Measurements from ENCODE around the gene CYP26C1. TPM values are rescaled to one million over a fixed set of nuclear protein-coding genes. Genes with fewer than 3 reads are reported as not detected.

Gene CYP26C1
- polyA plus RNA-seq, 1 experiment, result 0.09 TPM

- no peaks in the 10 kb centered on the region; the same call in 1 of the 2 replicates for H3K27me3 ChIP-seq (ENCODE audit: control insufficient read depth, insufficient read depth, low read length)
- CTCF ChIA-PET, result no interaction called here
- no peak for DNase-seq (ENCODE audit: low read depth)
- POLR2A ChIA-PET, result no interaction called here
- H3K36me3 ChIP-seq (ENCODE audit: control insufficient read depth, insufficient read depth, low read length), result no peaks in the 10 kb centered on the region
- no peak overlapping the region for H3K4me3 ChIP-seq (ENCODE audit: low read depth, low read length)
- TF ChIP-seq CTCF (IDR thresholded peaks at IDR 0.05; ENCODE audit: insufficient read depth, low read depth, low read length), result no peak
Observed at GRCh38 chr10:93083743-93084539, 23.3 kb downstream of the CYP26C1 start.

- no peak for DNase-seq (ENCODE audit: low read depth)
- ChIA-PET POLR2A (no interaction called here), CTCF (interaction anchor here (0.5 kb wide), 1 partner anchor 203 kb away, joined by 3 read pairs; no protein-coding TSS in a partner anchor)
- H3K27me3 ChIP-seq (ENCODE audit: control insufficient read depth, insufficient read depth, low read length), result no peaks in the 10 kb centered on the region; the same call in 1 of the 2 replicates
- no peak for TF ChIP-seq CTCF (IDR thresholded peaks at IDR 0.05; ENCODE audit: insufficient read depth, low read depth, low read length)
- H3K4me3 ChIP-seq (ENCODE audit: low read depth, low read length), result no peak overlapping the region
- no peaks in the 10 kb centered on the region for H3K36me3 ChIP-seq (ENCODE audit: control insufficient read depth, insufficient read depth, low read length)
Observed at GRCh38 chr10:93085272-93085859, 24.8 kb downstream of the CYP26C1 start.

- Histone ChIP-seq H3K27me3 (ENCODE audit: control insufficient read depth, insufficient read depth, low read length) (no peaks in the 10 kb centered on the region; the same call in 1 of the 2 replicates), H3K4me3 (ENCODE audit: low read depth, low read length) (no peak overlapping the region), H3K36me3 (ENCODE audit: control insufficient read depth, insufficient read depth, low read length) (no peaks in the 10 kb centered on the region)
- ChIA-PET POLR2A (no interaction called here), CTCF (no interaction called here)
- TF ChIP-seq CTCF (IDR thresholded peaks at IDR 0.05; ENCODE audit: insufficient read depth, low read depth, low read length), result no peak
- DNase-seq (ENCODE audit: low read depth), result no peak
Observed at GRCh38 chr10:93086289-93086688, 25.7 kb downstream of the CYP26C1 start.

GRCh38 chr10:93087846-93088245 is 27.2 kb downstream of the CYP26C1 start:
- TF ChIP-seq CTCF (IDR thresholded peaks at IDR 0.05; ENCODE audit: insufficient read depth, low read depth, low read length), result no peak
- CTCF ChIA-PET, result interaction anchor here (0.5 to 2.3 kb wide), 3 partner anchors 8 to 224 kb away, joined by 3 to 14 read pairs (median 3); no protein-coding TSS in a partner anchor
- H3K4me3 ChIP-seq (ENCODE audit: low read depth, low read length), result no peak overlapping the region
- POLR2A ChIA-PET, result no interaction called here
- H3K36me3 ChIP-seq (ENCODE audit: control insufficient read depth, insufficient read depth, low read length), result no peaks in the 10 kb centered on the region
- H3K27me3 ChIP-seq (ENCODE audit: control insufficient read depth, insufficient read depth, low read length), result no peaks in the 10 kb centered on the region; the same call in 1 of the 2 replicates
- DNase-seq (ENCODE audit: low read depth), result no peak

GRCh38 chr10:93088466-93088865 is 27.9 kb downstream of the CYP26C1 start:
- no peak for DNase-seq (ENCODE audit: low read depth)
- POLR2A ChIA-PET, result no interaction called here
- CTCF ChIA-PET, result interaction anchor here (1.0 to 2.3 kb wide), 2 partner anchors 8 to 13 kb away, joined by 3 to 14 read pairs; no protein-coding TSS in a partner anchor
- TF ChIP-seq CTCF (IDR thresholded peaks at IDR 0.05; ENCODE audit: insufficient read depth, low read depth, low read length), result no peak
- Histone ChIP-seq H3K27me3 (ENCODE audit: control insufficient read depth, insufficient read depth, low read length) (no peaks in the 10 kb centered on the region; the same call in 1 of the 2 replicates), H3K4me3 (ENCODE audit: low read depth, low read length) (no peak overlapping the region), H3K36me3 (ENCODE audit: control insufficient read depth, insufficient read depth, low read length) (no peaks in the 10 kb centered on the region)

All from BJ (cell line).